GM15510 (cell line): ENCODE measurements around the gene RBAK.

Experiments used
- POLR2A ChIP-seq: IDR thresholded peaks from 3 replicates; pipeline ENCODE4 v1.6.1; 2011; ENCODE audit warnings: borderline replicate concordance; ENCODE audit not compliant: insufficient read length; ENCODE audit errors: extremely low read depth

Gene RBAK

DNA sequence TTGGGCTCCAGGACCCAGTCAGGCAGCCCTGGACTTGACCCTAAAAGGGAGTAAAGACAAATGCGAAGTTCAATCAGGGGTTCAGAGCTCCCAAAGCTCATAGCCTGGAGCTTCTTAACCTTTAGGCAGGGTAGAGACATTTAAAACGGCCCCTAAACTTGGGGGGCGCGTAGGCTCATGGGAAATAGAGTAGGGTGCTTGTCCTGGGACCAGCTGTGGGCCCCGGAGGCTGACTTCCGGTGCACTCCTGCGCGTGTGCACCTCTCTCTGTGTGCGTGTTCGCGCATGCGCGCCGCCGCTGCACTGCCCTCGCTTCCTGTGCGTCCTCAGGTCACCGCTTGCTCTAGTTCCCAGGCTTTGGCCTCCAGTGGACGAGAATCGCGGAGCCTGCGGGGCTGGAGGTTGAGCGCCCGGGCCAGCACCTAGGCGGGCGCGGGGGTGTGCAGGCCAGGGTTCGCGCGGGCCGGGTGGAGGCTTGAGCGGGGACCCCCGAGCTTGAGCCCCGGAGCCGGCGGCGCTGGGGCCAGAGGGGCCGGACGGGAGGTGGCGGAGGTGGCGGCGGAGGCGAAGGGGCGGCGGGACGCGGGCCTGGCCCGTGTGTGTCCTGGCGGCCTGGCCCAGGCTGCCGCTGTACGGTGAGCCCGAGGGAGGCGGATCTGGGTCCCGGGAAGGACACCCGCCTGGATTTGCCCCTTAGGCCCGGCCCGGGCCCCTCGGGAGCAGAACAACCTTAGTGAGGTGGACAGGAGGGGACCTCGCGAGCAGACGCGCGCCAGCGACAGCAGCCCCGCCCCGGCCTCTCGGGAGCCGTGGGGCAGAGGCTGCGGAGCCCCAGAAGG is at the start of gene RBAK:
RBAK (plus strand) TSS at position 303 of the 839 bp plus-strand sequence. CDS start 2,217 bp downstream, outside the sequence.
- peak; percentile 87 for TF ChIP-seq POLR2A

- no peak for TF ChIP-seq POLR2A
Measured at GRCh38 chr7:4996696-4997222, 48.9 kb upstream of the RBAK start.

DNA sequence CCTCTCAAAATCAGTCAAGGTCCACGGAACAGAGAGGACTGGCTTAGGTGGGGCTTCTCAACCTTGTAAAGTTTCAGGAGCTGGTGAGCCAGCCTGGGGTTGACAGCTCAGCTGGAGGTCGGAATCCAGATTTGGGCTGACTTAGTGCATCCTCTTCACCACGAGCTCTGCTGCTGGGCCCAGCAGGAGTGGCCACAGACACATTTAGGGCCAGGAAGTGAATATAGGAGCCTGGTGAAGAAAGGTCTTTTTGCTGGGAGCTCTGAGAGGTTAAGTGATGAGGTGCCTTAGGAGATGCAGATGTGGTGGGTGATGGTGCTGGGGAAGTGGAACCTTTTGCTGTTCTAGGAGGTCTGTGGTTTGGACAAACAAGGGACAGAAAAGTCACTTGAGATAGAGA is 47.4 kb upstream of the RBAK start:
- TF ChIP-seq POLR2A = no peak

DNA sequence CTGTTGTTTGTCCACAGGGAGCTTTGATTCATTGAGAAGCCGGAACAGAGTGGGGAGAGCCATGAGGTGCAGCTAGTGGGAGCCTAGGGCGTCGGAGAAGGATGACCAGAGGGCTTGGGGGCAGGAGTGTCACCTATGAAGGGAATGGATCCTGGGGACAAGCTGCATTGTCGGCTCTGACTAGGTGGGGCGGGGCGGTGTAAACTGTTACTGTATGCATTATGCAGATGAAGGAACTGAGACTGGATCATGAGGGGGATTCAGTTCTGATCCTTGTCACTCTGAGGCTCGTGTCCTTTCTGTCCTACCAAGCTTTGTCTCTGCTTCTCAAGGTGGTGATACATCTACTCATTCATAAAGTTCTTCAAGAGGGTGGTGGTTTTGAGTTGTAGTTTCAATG is 46.8 kb upstream of the RBAK start:
- no peak for TF ChIP-seq POLR2A

- TF ChIP-seq POLR2A = no peak
Measured at GRCh38 chr7:4999369-4999950, 46.2 kb upstream of the RBAK start.

DNA sequence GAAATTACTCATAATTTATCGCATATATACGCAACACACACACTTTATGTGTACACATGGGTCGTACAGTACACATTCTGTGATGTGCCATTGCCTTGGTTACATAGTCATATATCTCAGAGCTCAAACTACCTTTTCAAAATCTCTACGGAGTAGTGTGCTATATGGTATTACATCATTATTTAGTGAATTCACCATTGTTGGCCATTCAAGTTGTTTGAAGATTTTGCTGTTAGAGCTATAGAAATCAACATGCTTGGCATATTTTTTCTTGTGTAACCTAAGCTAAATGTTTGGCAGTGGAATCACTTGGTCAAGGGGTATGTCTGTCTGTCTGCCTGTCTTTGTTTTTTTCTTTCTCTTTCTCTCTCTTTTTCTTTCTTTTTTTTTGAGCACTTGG is 44.7 kb upstream of the RBAK start:
- no peak for TF ChIP-seq POLR2A

- TF ChIP-seq POLR2A = no peak
Measured at GRCh38 chr7:5001911-5002310, 43.7 kb upstream of the RBAK start.

GRCh38 chr7:5005066-5005465 is 40.6 kb upstream of the RBAK start:
- no peak for TF ChIP-seq POLR2A

GRCh38 chr7:5012985-5013384 is 32.7 kb upstream of the RBAK start:
- TF ChIP-seq POLR2A = no peak

DNA sequence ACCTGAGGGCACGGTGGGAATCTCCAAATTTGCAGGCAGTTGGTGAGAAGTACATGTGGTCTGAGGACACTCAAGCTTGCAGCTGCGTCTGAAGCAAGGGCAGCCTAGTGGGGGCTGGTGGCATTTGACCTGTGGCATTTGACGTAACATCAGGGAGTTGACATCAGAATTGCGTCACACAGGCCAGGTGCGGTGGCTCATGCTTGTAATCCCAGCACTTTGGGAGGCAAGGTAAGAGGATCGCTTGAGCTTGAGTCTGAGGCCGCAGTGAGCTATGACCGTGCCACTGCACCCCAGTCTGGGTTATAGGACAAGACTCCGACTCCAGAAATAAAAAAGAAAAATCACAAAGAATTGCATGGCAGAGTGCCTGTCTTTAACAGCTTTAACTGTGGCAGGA is 25.6 kb upstream of the RBAK start:
- no peak for TF ChIP-seq POLR2A

DNA sequence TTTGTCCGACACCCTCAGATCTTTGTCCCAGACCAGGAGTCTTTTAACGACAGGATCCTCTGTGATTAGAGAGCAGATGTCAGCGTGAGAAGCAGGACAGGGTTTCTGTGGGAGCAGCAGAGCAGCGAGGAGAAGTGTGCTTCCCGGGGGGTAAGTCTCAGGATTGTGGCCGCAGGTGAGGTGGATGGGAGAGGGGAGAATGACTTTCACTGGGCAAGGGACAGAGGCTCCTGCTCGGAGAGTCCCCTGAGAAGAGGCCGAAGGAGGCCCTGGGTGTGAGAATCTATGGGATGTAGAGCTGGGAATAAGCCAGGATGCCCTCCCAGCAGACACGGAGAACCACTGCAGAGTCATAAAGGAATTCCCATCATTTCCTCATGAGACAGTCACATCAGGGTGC is 10.4 kb upstream of the RBAK start:
- no peak for TF ChIP-seq POLR2A

GRCh38 chr7:5036446-5036845 is 9.2 kb upstream of the RBAK start:
- TF ChIP-seq POLR2A = no peak

GRCh38 chr7:5041047-5041446 is 4.6 kb upstream of the RBAK start:
- TF ChIP-seq POLR2A = no peak

DNA sequence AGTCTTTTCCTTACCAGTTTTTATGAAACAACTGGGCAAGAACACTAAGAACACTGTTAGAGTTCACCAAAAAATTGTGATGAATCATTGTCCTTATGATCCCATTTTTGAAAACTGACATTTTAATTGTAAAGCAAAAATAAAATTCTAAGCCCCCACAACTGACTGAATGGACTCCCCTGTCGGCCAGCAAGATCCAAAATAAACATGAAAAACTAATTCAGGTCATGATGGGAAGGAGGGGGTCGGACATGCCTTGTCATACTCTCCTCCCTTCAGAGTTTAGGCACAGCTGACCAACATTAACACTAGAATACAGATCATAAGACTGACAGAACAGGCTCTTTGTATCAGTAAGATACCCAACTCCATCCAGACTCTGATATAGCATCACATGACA is 2.0 kb upstream of the RBAK start:
- TF ChIP-seq POLR2A = no peak

GRCh38 chr7:5050676-5051075 is 5.0 kb downstream of the RBAK start:
- no peak for TF ChIP-seq POLR2A

DNA sequence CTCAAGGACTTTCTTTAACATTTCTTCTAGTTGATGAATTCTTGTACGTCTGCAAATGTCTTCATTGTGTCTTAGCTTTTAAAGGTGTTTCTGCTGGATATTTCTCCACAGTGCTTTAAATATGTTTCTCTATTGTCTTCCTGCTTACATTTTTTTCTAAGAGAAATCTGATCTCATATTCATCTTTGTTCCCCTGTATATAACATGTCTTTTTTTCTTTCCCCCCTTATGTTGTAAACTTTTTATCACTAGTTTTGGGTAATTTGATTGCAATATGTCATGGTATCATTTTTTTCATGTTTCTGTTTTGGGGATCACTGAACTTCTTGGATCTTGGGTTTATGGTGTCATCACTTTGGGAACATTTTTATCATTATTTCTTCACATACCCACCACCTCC is 7.5 kb downstream of the RBAK start:
- no peak for TF ChIP-seq POLR2A
